ENCODE results near the gene SAMD4B. TPM values are rescaled to one million over a fixed set of nuclear protein-coding genes. Genes with fewer than 3 reads are reported as not detected.
"Not testable (repeated sequence)": the region's sequence is repeated elsewhere in the genome, so short reads cannot be mapped to it uniquely, and the experiment has no call there.

SAMD4B gene
- total and polyA plus RNA-seq, 5 experiments from 2014 or later = 5.4 to 55.2 (median 12.3) TPM

- peak overlapping the region in 1 of 10 donors; percentile 52 for H3K4me3 Mint-ChIP-seq
- DNase-seq (no peak), ATAC-seq (peak in 1 of 2 donors; percentile 19)
- no peaks in the 10 kb centered on the region for H3K27me3 Mint-ChIP-seq
- peaks cover 0 to 64% (median 7%) of the 10 kb centered on the region in 3 donors for H3K36me3 Mint-ChIP-seq
- peak overlapping the region in 7 of 10 donors; percentile 40 to 92 (median 78) for H3K27ac Mint-ChIP-seq
- POLR2A ChIA-PET = interaction anchor here (0.6 to 1.5 kb wide), 7 partner anchors 8 to 205 kb away, joined by 3 to 8 read pairs (median 4); partner anchors contain the start of genes GMFG and SAMD4B
- peaks cover 27 to 62% (median 49%) of the 10 kb centered on the region in 4 donors for H3K4me1 Mint-ChIP-seq
- no peaks in the 10 kb centered on the region for H3K9me3 Mint-ChIP-seq
Observed at GRCh38 chr19:39327363-39328045, 14.7 kb upstream of the SAMD4B start.

- Mint-ChIP-seq H3K4me1 (peaks cover 23 to 63% (median 50%) of the 10 kb centered on the region in 4 donors), H3K4me3 (peak overlapping the region in 9 of 10 donors; percentile 14 to 74 (median 52)), H3K9me3 (no peaks in the 10 kb centered on the region), H3K27ac (peak overlapping the region; percentile 37 to 92 (median 82)), H3K27me3 (no peaks in the 10 kb centered on the region), H3K36me3 (peaks cover 0 to 71% (median 8%) of the 10 kb centered on the region in 3 donors)
- POLR2A ChIA-PET = interaction anchor here (1.1 to 1.5 kb wide), 4 partner anchors 14 to 206 kb away, joined by 3 to 5 read pairs (median 4); partner anchors contain the start of gene SAMD4B
- DNase-seq = peak; percentile 63 to 88 (median 78)
- peak; percentile 59 to 82 for ATAC-seq
Observed at GRCh38 chr19:39328046-39328705, 14.0 kb upstream of the SAMD4B start.

GRCh38 chr19:39329948-39330347, 12.3 kb upstream of the SAMD4B start:
- Mint-ChIP-seq H3K27me3 (no peaks in the 10 kb centered on the region), H3K9me3 (no peaks in the 10 kb centered on the region), H3K27ac (peak overlapping the region in 8 of 10 donors; percentile 53 to 85 (median 76)), H3K4me3 (peak overlapping the region in 9 of 10 donors; percentile 19 to 81 (median 37)), H3K36me3 (peaks cover 0 to 76% (median 12%) of the 10 kb centered on the region in 3 donors), H3K4me1 (peaks cover 18 to 71% (median 63%) of the 10 kb centered on the region in 4 donors)
- DNase-seq (no peak), ATAC-seq (no peak)
- POLR2A ChIA-PET = no interaction called here

GRCh38 chr19:39332293-39332692, 9.9 kb upstream of the SAMD4B start:
- Mint-ChIP-seq H3K36me3 (peaks cover 0 to 66% (median 12%) of the 10 kb centered on the region in 3 donors), H3K9me3 (no peaks in the 10 kb centered on the region), H3K27ac (peak overlapping the region; percentile 67 to 100 (median 92)), H3K4me3 (peak overlapping the region; percentile 52 to 100 (median 86)), H3K27me3 (no peaks in the 10 kb centered on the region), H3K4me1 (peaks cover 27 to 87% (median 72%) of the 10 kb centered on the region in 4 donors)
- DNase-seq = no peak
- ATAC-seq = no peak
- POLR2A ChIA-PET = interaction anchor here (0.6 to 0.7 kb wide), 2 partner anchors 105 to 265 kb away, joined by 3 to 5 read pairs; no protein-coding TSS in a partner anchor

- Mint-ChIP-seq H3K27ac (peak overlapping the region; percentile 67 to 100 (median 92)), H3K4me1 (peaks cover 30 to 88% (median 74%) of the 10 kb centered on the region in 4 donors), H3K36me3 (peaks cover 0 to 64% (median 12%) of the 10 kb centered on the region in 3 donors), H3K4me3 (peak overlapping the region; percentile 52 to 100 (median 86))
- POLR2A ChIA-PET = interaction anchor here (0.6 kb wide), 1 partner anchor 1468 kb away, joined by 3 read pairs; no protein-coding TSS in a partner anchor
- not testable (repeated sequence) for DNase-seq, H3K9me3 Mint-ChIP-seq, ATAC-seq, H3K27me3 Mint-ChIP-seq
Observed at GRCh38 chr19:39332738-39333137, 9.5 kb upstream of the SAMD4B start.

- Mint-ChIP-seq H3K4me3 (peak overlapping the region; percentile 73 to 100 (median 98)), H3K27me3 (no peaks in the 10 kb centered on the region), H3K36me3 (peaks cover 0 to 57% (median 9%) of the 10 kb centered on the region in 3 donors), H3K27ac (peak overlapping the region; percentile 67 to 100 (median 97)), H3K4me1 (peaks cover 31 to 87% (median 73%) of the 10 kb centered on the region in 4 donors), H3K9me3 (no peaks in the 10 kb centered on the region)
- DNase-seq (no peak), ATAC-seq (no peak)
- POLR2A ChIA-PET = interaction anchor here (0.6 to 1.4 kb wide), 3 partner anchors 7 to 1467 kb away, joined by 3 to 4 read pairs (median 3); no protein-coding TSS in a partner anchor
Observed at GRCh38 chr19:39333507-39333906, 8.7 kb upstream of the SAMD4B start.

- H3K4me1 Mint-ChIP-seq = peaks cover 25 to 77% (median 64%) of the 10 kb centered on the region in 4 donors
- POLR2A ChIA-PET = interaction anchor here (0.6 to 3.0 kb wide), 9 partner anchors 8 to 504 kb away, joined by 3 to 19 read pairs (median 4); partner anchors contain the start of genes MED29, PAF1 and RPS16
Observed at GRCh38 chr19:39334444-39334976, 7.7 kb upstream of the SAMD4B start.

GRCh38 chr19:39335168-39335548, 7.1 kb upstream of the SAMD4B start:
- peaks cover 28 to 76% (median 67%) of the 10 kb centered on the region in 4 donors for H3K4me1 Mint-ChIP-seq
- no peaks in the 10 kb centered on the region for H3K27me3 Mint-ChIP-seq
- no peaks in the 10 kb centered on the region for H3K9me3 Mint-ChIP-seq
- POLR2A ChIA-PET = interaction anchor here (0.6 to 3.0 kb wide), 22 partner anchors 8 to 618 kb away, joined by 3 to 19 read pairs (median 5); partner anchors contain the start of genes EID2B, MED29, PAF1 and PAK4
- peaks cover 0 to 40% (median 5%) of the 10 kb centered on the region in 3 donors for H3K36me3 Mint-ChIP-seq
- peak overlapping the region; percentile 96 to 100 (median 98) for H3K27ac Mint-ChIP-seq
- ATAC-seq (peak; percentile 46 to 50), DNase-seq (peak in 4 of 10 donors; percentile 12 to 33 (median 28))
- peak overlapping the region; percentile 95 to 100 (median 99) for H3K4me3 Mint-ChIP-seq

More at GRCh38 chr19:39334444-39334976, 7.7 kb upstream of the SAMD4B start:
- no peak for DNase-seq
- no peak for ATAC-seq
- H3K4me3 Mint-ChIP-seq = peak overlapping the region; percentile 95 to 100 (median 99)
- peaks cover 0 to 47% (median 5%) of the 10 kb centered on the region in 3 donors for H3K36me3 Mint-ChIP-seq
- no peaks in the 10 kb centered on the region for H3K27me3 Mint-ChIP-seq
- H3K27ac Mint-ChIP-seq = peak overlapping the region; percentile 96 to 100 (median 98)
- no peaks in the 10 kb centered on the region for H3K9me3 Mint-ChIP-seq

GRCh38 chr19:39336483-39336882, 5.7 kb upstream of the SAMD4B start:
- H3K4me1 Mint-ChIP-seq = peaks cover 31 to 79% (median 68%) of the 10 kb centered on the region in 4 donors
- H3K36me3 Mint-ChIP-seq = peaks cover 0 to 27% (median 5%) of the 10 kb centered on the region in 3 donors
- H3K4me3 Mint-ChIP-seq = peak overlapping the region; percentile 95 to 100 (median 99)
- H3K27me3 Mint-ChIP-seq = no peaks in the 10 kb centered on the region
- ATAC-seq = no peak
- H3K27ac Mint-ChIP-seq = peak overlapping the region; percentile 96 to 100 (median 98)
- no peak for DNase-seq
- POLR2A ChIA-PET = interaction anchor here (0.8 to 3.0 kb wide), 17 partner anchors 8 to 617 kb away, joined by 3 to 19 read pairs (median 5); partner anchors contain the start of genes EID2B, MED29, PAF1 and PLEKHG2
- no peaks in the 10 kb centered on the region for H3K9me3 Mint-ChIP-seq

- Mint-ChIP-seq H3K27me3 (no peaks in the 10 kb centered on the region), H3K4me3 (peak overlapping the region in 8 of 10 donors; percentile 94 to 99 (median 98)), H3K4me1 (peaks cover 48 to 75% (median 68%) of the 10 kb centered on the region in 4 donors), H3K27ac (peak overlapping the region; percentile 80 to 99 (median 97)), H3K36me3 (peaks cover 0 to 11% (median 0%) of the 10 kb centered on the region in 3 donors), H3K9me3 (no peaks in the 10 kb centered on the region)
- POLR2A ChIA-PET = interaction anchor here (0.6 to 1.3 kb wide), 2 partner anchors 51 to 335 kb away, joined by 4 read pairs; partner anchors contain the start of gene PAF1
- no peak for DNase-seq
- ATAC-seq = no peak
Observed at GRCh38 chr19:39339674-39340073, 2.5 kb upstream of the SAMD4B start.

GRCh38 chr19:39340156-39340555, 2.1 kb upstream of the SAMD4B start:
- H3K27ac Mint-ChIP-seq = peak overlapping the region; percentile 95 to 99 (median 97)
- POLR2A ChIA-PET = interaction anchor here (1.1 to 1.3 kb wide), 2 partner anchors 14 to 50 kb away, joined by 4 read pairs; partner anchors contain the start of gene PAF1
- not testable (repeated sequence) for ATAC-seq, DNase-seq, H3K27me3 Mint-ChIP-seq, H3K36me3 Mint-ChIP-seq, H3K9me3 Mint-ChIP-seq
- H3K4me1 Mint-ChIP-seq = peaks cover 49 to 75% (median 69%) of the 10 kb centered on the region in 4 donors
- H3K4me3 Mint-ChIP-seq = peak overlapping the region; percentile 94 to 99 (median 98)

Measured in naive thymus-derived CD8-positive, alpha-beta T cell (primary cell).